GM21423 (cell line): ENCODE data around the gene STAMBP.
"Not testable (repeated sequence)": the region's sequence is repeated elsewhere in the genome, so short reads cannot be mapped to it uniquely, and the experiment has no call there.

Experiments used
- ATAC-seq: cut with Tn5 transposase; IDR thresholded peaks from one replicate; pipeline ENCODE4 v1.9.1; 2021; ENCODE audit warnings: mild to moderate bottlenecking, moderate library complexity; ENCODE audit not compliant: unreplicated experiment

STAMBP gene

GRCh38 chr2:73903949-73904613, 75.3 kb downstream of the STAMBP start:
- ATAC-seq = not testable (repeated sequence)

GRCh38 chr2:73904952-73905351, 76.2 kb downstream of the STAMBP start:
- ATAC-seq = no peak

GRCh38 chr2:73906847-73907505, 78.2 kb downstream of the STAMBP start:
- ATAC-seq = no peak

GRCh38 chr2:73907840-73908452, 79.2 kb downstream of the STAMBP start:
- ATAC-seq = no peak

- ATAC-seq = no peak
Measured at GRCh38 chr2:73908689-73909652, 80.2 kb downstream of the STAMBP start.

- no peak for ATAC-seq
Measured at GRCh38 chr2:73910873-73911547, 82.2 kb downstream of the STAMBP start.

- no peak for ATAC-seq
Measured at GRCh38 chr2:73911548-73912208, 82.9 kb downstream of the STAMBP start.

- ATAC-seq = no peak
Measured at GRCh38 chr2:73913414-73914054, 84.8 kb downstream of the STAMBP start.

- no peak for ATAC-seq
Measured at GRCh38 chr2:73914667-73915066, 85.9 kb downstream of the STAMBP start.

GRCh38 chr2:73915437-73915993, 86.8 kb downstream of the STAMBP start:
- no peak for ATAC-seq

GRCh38 chr2:73916666-73917065, 87.9 kb downstream of the STAMBP start:
- ATAC-seq = no peak

GRCh38 chr2:73917296-73917695, 88.5 kb downstream of the STAMBP start:
- ATAC-seq = no peak

GRCh38 chr2:73917696-73918207, 89.0 kb downstream of the STAMBP start:
- no peak for ATAC-seq

GRCh38 chr2:73918856-73919255, 90.1 kb downstream of the STAMBP start:
- no peak for ATAC-seq

GRCh38 chr2:73919596-73920228, 91.0 kb downstream of the STAMBP start:
- no peak for ATAC-seq

- ATAC-seq = no peak
Measured at GRCh38 chr2:73920577-73921545, 92.1 kb downstream of the STAMBP start.

GRCh38 chr2:73921581-73921980, 92.8 kb downstream of the STAMBP start:
- no peak for ATAC-seq
